ENCODE results near the gene KCTD12.

KCTD12 gene

GRCh38 chr13:76852986-76853385, 33.2 kb downstream of the KCTD12 start:
- DNase-seq, result no peak

- DNase-seq, result no peak
Observed at GRCh38 chr13:76851961-76852360, 34.2 kb downstream of the KCTD12 start.

GRCh38 chr13:76849493-76849892, 36.7 kb downstream of the KCTD12 start:
- DNase-seq, result no peak

- DNase-seq, result no peak
Observed at GRCh38 chr13:76848596-76848995, 37.6 kb downstream of the KCTD12 start.

- DNase-seq, result no peak
Observed at GRCh38 chr13:76846363-76846762, 39.8 kb downstream of the KCTD12 start.

GRCh38 chr13:76845865-76846264, 40.3 kb downstream of the KCTD12 start:
- DNase-seq, result no peak

GRCh38 chr13:76845367-76845766, 40.8 kb downstream of the KCTD12 start:
- no peak for DNase-seq

GRCh38 chr13:76837801-76838200, 48.4 kb downstream of the KCTD12 start:
- DNase-seq, result no peak

- DNase-seq, result no peak
Observed at GRCh38 chr13:76836311-76836710, 49.9 kb downstream of the KCTD12 start.

- DNase-seq, result no peak
Observed at GRCh38 chr13:76833441-76833954, 52.7 kb downstream of the KCTD12 start.

GRCh38 chr13:76832258-76832988, 53.8 kb downstream of the KCTD12 start:
- no peak for DNase-seq

- DNase-seq, result no peak
Observed at GRCh38 chr13:76830805-76831204, 55.4 kb downstream of the KCTD12 start.

Measured in activated CD4-positive, alpha-beta T cell treated with anti-CD3 and anti-CD28 coated beads, Interleukin-2, amount 50 U/mL, for 16 hours (primary cell).